CD4-positive, alpha-beta T cell treated with Interleukin-4 for 1 hour (primary cell): Measurements from ENCODE around the gene GNAQ.
A peak's percentile ranks its signal among the peaks of the same experiment; 100 is the strongest.

Experiments used
- DNase-seq, 2 donors: peaks; one replicate each; pipeline ENCODE4 v3.0.0-alpha.2; 2020 to 2022

Gene GNAQ

DNA sequence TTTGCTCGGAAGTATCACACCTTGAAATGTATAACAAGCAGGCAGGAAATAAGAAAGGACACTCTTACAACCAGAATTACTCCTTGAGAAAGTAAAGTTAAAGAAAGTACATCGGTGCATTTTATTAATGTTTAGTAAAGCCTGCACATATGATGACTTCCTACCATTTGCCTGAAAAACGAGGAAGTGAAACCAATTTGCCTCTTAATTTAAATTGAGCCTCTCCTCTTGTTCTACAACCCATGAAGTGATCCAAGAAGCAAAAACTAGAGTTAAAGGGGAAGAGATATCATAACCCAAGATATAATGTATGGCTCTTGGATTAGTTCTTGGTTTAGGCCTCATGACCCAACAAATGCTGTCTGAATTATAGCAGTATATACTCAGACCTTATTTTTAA lies 95.6 kb downstream of the GNAQ start:
- DNase-seq, result peak in 1 of 2 donors; percentile 13

DNA sequence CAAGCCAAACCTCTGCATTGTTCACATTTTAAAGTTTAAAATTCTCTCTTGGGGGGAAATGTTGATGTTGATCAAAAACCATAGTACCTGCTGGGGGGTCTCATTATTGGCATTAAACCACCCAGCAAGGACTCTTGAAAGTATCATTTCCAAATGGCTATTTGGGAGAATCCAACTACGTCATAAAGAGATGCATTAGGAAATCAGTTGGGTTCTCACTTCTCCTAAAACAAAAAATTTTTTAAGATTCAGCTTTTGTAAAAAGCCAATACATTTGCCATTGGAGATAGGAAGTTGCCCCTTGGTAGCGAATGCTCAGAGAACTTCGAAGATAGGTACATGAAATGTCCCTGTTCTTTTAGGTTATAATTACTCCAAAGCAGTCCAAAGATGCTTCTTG lies 96.4 kb downstream of the GNAQ start:
- peak in 1 of 2 donors; percentile 13 for DNase-seq

DNA sequence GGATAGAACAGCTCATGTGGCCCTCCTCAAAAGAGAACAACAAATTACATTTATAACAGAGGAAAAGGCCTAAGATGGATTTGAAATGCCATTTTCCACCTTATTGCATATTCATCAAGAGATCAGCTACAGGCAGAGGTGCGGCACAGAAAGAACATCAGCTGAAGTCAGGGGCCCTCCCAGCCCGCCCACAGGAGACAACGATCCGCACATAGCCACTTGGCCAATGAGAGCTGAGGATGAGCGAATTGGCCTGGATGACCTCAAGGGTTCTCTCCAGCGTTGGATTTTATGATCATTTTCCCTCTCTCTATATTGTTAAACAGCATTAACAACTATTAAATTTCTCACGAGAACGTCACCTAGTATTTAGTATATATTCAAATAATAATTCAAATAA lies 97.6 kb downstream of the GNAQ start:
- DNase-seq, result no peak

DNA sequence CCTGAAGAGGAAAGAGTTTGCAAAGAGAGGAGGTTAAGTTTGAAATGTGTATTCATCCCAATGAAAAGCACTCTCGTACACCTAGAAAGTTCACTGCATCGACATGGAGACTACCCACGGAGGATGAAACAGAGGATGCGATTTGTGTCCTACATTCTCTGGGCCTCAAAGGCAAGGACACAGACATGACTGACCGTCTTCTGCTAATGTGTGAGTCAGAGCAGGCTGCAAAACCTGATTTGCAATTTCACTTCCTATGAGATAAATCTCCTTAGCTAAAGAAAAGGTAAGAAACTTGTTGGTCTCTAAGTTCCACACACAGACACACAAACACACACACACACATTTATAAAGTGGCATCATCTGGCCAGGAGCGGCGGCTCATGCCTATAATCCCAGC lies 98.6 kb downstream of the GNAQ start:
- no peak for DNase-seq

DNA sequence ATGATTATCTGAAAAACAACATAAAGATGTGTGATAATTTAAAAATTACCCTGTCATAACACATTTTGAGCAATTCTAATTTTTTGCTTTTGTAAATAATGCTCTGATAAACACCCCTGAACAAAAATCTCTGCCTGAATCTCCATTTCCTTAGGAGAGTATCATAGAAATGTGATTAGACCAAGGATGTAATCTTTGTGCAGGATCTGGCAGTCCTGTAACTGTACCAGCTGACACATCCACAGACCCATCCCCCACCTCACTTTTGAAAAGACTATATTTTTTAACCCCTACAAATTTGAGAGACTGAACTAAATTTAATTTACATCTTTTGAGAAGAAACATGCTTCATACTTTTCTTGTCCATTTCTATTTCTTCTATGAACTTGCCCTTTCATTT lies 101.7 kb downstream of the GNAQ start:
- no peak for DNase-seq

DNA sequence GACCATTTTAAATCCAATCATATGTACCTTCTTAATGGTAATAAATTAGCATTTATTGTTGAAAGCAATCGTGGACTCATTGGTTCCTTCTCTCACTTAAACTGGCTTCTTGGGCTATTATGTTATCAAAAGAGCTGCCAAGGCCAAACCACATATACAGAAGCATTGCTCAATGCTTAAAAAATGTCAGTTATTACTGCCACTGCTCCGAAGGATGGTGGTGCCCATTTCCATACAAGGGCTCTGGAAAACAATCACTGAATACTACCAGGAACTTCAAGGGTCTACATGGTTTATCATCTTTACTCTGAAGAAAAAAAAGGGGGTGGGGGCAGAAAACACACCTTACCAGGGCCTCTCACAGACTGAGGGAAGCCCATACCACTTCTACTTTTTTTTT lies 104.3 kb downstream of the GNAQ start:
- no peak for DNase-seq

DNA sequence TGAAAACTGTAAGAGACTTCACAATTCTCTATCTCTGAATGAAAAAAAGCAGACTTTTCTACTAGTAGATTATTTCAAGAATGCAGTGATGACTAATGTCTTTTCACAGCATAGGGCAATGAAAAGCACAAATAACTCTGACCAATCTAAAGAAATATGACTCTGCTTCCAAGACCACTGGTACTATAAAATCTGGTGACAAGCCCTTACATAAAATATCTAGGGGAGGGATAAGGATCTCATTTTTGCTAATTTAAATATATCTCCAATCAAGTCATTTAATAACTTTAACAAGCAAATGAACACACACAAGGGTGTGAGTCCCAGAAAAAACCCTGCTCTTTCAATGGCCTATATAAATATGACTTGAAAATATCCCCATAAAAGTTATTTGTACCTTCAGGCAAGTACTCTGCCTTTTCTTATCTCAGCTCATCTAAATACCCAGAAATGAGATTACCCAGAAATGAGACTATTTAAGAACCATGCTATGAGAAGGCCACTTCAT lies 105.2 kb downstream of the GNAQ start:
- no peak for DNase-seq

DNA sequence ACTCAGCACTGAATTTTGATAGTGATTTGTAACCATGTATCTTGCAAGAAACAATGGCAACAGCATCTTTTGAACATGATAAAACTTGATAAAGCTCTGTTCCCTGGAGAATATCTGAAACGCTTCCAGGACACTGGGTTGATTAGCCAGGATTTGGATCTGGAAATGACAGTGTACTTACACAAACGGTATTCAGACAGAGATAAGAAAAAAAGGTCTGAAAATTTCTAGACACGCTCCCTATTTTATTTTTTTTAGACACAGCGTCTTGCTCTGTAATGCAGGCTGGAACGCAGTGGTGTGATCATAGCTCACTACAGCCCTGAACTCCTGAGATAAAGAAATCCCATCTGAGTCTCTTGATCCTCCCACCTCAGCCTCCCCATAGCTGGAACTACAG lies 109.0 kb downstream of the GNAQ start:
- DNase-seq, result no peak

DNA sequence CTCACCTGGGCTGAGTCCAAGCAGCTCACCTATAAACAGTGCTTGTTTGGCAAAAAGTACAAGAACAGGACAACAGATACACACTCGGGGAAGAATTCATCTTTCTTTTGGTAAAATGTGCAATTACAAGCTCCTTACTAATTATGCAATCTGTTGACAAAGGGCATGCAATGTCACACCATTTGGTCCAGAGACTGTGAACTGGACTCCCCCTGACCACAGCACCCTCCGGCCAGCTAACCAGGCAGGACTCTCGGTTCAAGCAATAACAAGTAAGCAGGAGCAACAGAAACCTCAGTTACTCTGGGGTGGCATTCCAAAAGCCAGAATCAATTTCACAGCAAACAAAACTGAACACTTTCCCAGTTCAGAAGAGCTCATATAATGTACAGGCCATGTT lies 113.8 kb downstream of the GNAQ start:
- no peak for DNase-seq

DNA sequence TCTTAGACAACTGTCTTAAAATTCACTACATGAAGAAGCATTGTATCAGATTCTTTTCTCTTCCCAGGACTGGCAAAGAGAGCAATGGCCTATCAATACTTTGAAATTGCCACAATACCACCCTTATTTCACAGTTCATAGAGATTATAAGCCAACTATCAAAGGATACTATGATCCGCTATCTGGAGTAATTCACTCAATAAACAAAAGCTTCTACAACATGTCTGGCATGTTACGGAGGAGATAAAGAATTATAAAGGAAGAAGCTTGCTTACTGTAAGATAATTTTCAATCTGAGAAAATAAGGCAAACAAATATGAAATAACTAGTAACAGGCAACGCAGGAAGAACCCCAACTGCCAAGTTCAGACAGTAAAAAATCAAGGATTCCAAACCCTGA lies 114.8 kb downstream of the GNAQ start:
- no peak for DNase-seq

DNA sequence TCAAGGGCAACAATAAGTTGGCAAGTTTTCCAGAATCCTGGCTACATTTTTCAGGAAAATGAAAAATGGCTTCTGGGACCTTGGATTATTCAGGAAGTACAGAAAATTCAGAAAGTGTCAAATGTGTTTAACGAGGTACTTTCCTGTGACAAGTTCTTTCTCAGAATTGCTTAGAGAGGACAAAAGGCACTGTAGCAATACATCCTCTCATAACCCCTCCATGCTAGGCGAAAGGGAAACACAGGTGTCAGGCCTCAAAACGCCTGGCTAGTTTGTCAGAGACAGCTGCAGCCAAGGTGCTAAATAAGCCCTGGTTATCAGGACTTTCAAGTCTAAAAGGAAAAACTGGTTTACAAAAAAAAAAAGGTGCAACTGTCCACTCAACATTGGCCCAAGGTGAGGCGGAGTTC lies 115.2 kb downstream of the GNAQ start:
- no peak for DNase-seq

DNA sequence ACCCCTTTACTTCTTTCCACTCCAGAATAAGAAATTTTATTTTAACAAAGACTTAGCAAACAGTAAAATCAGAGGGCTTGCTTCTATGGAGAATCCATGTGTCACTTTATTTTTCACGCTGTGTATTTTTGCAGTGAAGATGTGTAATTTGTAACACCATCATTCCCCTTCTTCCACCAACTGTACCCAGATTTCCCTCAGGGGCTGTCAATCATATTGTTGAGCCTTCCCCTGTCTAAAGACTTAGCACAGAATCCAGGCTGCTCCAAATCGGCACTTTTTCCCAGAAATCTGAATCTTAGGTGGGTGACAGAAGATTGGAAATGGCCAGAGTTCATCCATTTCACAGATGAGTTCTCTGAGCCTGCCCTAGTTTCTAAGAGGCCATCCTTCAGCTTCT lies 115.9 kb downstream of the GNAQ start:
- DNase-seq, result no peak

DNA sequence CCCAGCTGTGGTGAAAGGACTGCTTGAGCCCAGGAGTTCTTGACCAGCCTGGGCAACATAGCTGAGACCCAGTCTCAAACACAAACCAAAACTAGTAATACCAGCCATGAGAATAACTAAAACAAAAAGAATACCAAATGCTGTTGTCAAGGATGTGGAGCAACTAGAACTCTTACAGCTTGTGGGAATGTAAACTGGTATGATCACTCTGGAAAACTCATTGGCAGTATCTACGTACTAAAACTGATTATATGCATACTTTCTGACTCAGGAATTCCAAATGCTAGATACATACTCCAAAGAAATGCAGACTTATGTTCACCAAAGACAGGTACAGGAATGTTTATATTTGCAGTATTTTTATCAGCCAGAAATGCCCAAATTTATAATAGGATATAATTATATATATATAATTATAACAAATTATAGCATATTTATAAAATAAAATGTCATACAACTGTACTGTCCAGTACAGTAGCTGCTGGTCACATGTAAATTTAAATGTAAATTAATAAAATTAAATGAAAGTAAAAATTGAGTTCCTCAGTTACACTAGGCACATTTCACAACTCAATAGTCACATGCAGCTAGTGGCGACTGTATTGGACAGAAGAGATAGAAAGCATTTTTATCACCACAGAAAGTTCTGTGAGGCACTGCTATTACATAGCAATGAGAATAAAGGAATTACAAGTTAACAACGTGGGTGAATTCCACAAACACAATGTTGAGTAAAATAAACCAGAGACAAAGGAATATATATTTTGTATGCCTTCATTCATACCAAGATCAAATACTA lies 118.5 kb downstream of the GNAQ start:
- no peak for DNase-seq

DNA sequence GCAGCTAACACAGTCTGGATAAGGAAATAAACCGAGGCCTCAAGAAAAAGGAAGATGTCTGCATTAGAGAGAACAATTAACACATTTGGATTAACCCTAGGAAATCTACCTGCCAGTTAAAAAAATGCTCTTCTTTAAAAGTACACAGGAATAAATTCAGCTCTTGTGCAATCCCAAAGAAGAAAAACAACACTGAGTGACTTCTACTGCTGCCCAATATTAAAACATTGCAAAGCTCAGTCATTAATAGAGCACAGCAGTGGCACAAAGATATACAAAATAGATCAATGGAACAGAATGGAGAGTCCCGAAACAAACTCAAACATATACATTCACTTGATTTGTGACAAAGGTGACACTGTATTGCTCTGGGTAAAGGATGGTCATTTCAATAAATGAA lies 119.7 kb downstream of the GNAQ start:
- DNase-seq, result no peak

DNA sequence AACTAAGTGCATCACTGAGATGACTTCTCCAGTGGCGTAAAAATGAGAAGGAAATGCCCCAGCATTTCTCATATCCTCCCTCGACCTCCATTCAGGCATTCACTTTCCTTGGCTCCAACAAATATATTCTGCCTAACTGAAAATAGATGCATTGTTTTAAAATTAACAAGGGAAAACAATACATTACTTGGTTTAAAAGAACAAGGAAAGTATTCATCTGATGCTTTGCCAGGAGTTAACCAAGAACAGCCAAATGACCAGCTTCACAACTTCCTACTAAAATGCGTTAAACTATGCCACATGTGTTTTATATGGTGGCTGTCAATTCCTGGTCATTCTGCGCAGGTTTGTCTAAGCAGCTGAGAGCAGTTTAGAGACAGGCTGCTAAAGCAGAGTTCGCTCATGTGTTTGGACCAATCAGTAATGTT lies 121.4 kb downstream of the GNAQ start:
- no peak for DNase-seq

DNA sequence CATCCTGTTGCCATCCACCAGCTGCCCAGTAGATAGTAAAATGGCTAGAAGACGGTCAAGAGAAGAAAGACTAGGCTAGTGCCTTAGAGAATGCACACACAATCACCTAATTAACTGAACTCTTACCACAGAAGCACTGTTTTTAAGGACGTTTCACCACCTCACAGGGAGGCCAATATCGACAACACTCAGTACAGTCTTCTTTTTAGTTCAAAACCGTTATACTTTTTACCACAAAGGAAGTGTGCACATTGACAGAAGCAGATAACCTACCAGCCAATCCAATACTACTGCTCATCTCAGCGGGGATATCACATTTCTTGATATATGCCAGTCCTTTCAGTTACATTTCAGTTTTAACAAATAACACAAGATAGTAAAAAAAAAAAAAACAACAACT lies 122.3 kb downstream of the GNAQ start:
- peak in 1 of 2 donors; percentile 44 for DNase-seq

DNA sequence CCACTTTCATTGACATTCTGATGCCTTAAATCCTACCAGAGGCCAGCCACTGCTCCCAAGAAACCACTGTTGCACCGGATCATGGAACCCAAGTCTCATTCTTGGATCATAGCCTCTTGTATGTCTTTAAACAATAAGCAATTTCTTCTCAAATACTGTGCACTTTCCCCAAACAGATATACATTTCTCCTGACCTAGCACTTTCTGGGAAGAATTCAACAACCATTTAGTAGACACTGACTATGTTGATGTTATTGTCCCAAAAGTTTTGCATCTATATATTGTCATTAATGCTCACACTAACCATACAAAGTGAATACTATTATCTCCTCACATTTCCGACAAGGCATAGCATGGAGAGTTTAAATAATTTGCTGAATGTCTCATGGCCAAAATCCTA lies 123.3 kb downstream of the GNAQ start:
- no peak for DNase-seq

DNA sequence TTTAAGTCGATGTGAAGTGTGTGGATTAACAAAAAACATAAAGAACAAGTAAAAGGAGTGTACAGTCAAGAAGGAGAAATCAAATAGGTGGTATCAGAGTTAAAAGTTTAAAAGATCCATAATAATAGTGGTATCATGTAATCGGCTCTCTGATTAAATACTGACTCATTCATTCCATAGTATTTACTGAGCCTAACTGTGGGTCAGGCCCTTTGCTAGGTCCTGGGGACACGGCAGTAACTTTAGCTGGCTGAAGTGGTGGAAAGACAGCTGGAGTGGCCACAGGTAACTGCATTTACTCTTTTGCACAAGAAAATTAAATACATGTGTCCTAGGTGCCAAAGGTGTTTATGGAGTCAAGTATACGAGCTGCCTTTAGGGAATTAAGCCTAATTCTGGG lies 124.0 kb downstream of the GNAQ start:
- no peak for DNase-seq

DNA sequence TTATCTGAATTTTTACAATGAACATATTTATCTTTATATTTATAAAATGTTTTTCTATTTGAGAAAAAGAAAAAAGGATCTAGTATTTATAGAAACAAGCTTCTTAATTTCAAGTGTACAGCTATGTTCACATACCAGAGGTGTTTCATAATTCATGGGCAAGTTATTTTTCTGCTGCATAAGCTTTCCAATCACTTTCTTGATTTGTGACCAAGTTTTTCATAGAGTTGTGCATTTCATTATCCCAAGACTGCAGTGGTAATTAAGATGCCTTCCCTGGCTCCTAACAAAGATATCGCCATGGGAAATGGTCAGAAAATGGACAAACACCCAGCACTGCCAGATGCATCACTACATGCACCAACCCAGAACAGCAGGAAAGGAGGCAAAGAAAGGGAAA lies 124.6 kb downstream of the GNAQ start:
- no peak for DNase-seq

DNA sequence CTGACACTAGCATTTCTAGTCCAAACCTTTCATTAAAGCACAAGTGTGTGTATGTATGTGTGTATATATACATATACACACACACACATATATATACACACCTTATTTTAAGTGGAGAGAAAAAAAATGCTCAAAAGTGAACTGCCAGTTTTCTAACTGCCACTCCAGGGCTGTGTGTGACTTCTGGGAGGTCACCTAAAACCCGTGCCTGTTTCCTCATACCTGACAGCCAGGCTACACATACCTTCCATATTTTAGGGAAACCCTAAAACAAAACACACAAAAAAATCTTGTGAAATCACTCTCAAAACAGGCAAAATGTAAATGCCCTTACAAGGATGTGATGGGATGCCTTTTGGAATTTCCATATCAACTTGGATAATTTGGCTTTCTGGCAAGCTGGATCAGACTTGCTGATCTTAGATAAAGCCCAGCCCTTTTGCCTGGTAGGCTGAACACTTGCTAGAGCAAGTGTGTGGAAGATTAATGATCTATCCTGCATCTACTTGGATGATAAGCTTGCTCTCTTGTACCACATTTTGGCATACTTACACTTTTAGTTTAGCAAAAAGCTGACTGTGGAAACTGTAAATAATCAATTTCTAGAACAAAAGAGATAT lies 127.8 kb downstream of the GNAQ start:
- DNase-seq, result no peak

DNA sequence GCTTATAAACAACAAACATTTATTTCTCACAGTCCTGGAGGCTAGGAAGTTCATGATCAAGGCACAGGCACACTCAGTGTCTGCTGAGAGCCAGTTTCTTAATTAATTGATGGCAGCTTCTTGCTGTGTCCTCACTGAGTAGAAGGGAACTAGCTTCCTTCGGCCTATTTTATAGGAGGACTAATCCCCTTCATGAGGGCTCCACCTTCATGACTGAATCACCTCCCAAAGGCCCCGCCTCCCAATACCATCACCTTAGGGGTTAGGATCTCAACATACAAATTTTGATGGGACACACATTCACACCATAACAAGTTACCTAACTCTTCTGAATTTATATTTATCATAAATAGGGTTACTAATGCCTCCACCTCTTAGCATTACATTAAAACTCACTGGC lies 129.8 kb downstream of the GNAQ start:
- DNase-seq, result no peak

DNA sequence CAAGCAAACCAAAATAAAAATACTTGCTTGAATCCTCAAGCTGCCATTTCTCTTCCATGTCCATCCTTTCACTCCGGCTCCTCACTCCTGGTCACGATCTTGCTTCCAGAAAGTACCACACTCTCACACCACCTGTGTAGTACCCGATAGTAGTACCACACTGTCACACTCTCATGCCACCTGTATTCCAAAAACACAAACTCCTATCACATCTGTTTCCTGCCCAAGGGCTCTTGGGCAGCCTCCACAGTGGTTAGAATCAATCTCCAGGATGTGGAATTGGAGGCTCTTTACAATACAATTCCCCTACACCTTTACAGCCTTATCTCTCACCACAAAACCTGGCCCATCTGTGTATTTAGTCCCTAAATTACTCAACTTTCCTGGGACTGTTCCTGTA lies 130.6 kb downstream of the GNAQ start:
- DNase-seq, result no peak

DNA sequence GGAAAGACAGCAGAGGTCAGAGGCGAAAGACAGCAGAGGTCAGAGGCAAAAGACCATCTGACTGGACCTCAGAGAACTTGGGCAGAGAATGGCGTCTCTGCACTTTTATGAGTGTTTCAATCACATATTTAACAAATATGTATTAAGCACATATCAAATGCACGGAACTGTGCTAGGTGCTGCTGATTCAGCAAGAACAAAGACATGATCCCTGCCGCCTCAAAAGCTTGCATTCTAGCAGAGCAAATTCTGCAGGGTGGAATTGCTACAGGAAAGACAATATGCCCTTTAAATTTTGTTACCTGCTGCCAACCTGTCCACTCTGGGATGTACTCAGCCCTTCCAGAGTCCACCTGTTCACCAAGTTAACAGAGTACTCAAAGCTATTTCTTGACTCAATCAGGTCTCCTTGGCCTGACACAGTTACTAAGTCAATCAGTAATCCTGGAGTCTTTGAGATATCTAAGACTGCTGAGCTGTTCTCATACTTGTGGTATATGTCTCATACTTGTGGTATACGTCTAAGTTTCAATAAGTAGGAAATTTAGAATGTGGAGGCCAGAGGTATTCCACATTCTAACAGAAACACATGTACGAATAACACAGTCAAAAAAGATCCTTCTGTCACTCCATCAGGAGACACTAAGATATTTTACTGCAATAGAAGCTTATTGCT lies 131.8 kb downstream of the GNAQ start:
- no peak for DNase-seq

DNA sequence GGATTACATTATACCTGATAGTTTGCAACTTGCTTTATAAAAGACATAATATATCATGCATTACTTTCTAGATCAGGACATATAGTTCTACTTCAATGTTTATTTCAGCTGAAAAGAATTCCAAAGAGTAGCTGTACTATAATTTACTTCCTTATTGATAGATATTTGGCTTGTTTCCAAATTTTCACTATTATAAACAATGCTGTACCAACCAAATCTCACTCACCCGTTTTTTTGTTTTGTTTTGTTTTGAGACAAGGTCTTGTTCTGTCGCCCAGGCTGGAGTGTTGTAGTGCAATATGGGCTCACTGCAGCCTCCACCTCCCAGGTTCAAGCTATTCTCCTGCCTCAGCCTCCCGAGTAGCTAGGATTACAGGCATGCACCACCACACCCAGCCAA lies 132.7 kb downstream of the GNAQ start:
- no peak for DNase-seq
